ENCODE results near the gene STX10.

Gene STX10

DNA sequence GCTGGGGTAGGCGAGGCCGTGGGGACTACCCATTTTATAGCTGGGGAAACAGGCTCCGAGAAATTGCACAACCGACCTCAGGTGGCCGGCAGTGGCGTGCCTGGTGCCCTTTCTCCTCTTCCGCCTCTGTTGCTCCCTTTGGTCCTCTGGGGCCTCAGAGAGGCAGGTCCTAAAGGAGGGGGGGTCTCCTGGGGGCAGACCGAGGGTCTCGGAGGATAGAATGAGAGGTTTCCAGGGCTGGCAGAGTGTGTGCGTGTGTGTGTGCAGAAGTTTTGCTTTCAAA is 11.3 kb downstream of the STX10 start:
- no peak for DNase-seq

DNA sequence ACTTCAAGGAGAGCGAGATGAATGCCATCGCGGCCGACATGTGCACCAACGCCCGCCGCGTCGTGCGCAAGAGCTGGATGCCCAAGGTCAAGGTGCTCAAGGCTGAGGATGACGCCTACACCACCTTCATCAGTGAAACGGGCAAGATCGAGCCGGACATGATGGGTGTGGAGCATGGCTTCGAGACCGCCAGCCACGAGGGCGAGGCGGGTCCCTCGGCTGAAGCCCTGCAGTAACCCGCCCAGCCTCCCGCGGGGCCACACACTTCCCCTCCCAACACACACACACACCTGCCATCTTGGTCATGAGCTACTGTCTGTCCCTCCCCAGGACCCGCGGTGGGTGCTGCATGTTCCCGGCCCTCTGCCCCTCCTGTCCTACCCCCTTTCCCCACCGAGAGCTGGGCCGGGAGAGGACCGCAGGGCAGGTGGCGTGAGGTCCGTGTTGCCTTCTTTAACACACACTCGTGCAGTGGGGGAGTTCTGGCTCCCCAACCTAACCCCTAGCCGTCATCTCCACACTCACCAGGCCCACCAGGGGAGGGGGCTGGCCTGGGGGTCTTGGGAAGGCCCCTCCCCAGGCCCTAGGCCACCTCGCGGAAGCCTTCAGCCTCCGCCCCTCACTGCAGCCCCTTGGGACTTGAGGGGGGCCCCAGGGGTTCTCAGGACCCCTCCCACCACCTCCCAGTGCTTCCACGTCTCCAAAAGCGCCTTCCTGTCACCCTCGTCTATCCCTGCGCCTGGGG is 11.8 kb downstream of the STX10 start:
- DNase-seq: no peak

- DNase-seq: no peak
Measured at GRCh38 chr19:13137290-13137794, 12.8 kb downstream of the STX10 start.

DNA sequence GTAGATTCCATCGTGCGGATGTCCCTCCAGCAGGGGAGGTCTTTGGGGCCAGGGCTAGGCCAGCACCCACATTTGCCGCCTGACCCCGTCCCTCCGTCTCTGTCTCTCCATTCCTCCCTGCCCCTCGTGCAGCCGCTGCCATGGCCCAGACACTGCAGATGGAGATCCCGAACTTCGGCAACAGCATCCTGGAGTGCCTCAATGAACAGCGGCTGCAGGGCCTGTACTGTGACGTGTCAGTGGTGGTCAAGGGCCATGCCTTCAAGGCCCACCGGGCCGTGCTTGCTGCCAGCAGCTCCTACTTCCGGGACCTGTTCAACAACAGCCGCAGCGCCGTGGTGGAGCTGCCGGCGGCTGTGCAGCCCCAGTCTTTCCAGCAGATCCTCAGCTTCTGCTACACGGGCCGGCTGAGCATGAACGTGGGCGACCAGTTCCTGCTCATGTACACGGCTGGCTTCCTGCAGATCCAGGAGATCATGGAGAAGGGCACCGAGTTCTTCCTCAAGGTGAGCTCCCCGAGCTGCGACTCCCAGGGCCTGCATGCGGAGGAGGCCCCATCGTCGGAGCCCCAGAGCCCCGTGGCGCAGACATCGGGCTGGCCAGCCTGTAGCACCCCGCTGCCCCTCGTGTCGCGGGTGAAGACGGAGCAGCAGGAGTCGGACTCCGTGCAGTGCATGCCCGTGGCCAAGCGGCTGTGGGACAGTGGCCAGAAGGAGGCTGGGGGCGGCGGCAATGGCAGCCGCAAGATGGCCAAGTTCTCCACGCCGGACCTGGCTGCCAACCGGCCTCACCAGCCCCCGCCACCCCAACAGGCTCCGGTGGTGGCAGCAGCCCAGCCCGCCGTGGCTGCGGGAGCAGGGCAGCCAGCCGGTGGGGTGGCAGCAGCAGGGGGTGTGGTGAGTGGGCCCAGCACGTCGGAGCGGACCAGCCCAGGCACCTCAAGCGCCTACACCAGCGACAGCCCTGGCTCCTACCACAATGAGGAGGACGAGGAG is 14.8 kb downstream of the STX10 start:
- DNase-seq: no peak

GRCh38 chr19:13134626-13135025 is 15.5 kb downstream of the STX10 start:
- DNase-seq: no peak

GRCh38 chr19:13133241-13133870 is 16.8 kb downstream of the STX10 start:
- DNase-seq: no peak

- peak; percentile 71 for DNase-seq
Measured at GRCh38 chr19:13132471-13133180, 17.5 kb downstream of the STX10 start.

GRCh38 chr19:13130886-13131490 is 19.2 kb downstream of the STX10 start:
- no peak for DNase-seq

GRCh38 chr19:13129384-13129783 is 20.8 kb downstream of the STX10 start:
- DNase-seq: no peak

DNA sequence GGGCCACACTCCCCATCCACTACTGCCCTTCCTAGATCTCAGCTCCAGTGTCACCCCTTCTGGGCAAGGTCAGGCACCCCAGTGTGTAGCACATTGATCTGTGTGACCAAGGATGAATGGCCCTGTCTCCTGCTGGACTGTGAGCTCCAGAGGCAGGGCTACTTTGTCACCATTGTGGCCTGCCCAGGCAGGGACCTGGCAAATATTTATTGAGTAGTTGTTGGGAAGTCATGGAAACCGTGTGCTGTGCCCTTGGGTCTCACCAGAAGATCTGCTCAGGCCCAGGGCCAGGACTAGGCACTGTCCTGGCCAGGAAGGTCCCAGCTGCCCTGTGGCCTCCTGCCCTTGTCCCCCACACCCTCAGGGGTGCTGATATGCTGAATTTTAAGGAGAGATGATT is 21.6 kb downstream of the STX10 start:
- no peak for DNase-seq

DNA sequence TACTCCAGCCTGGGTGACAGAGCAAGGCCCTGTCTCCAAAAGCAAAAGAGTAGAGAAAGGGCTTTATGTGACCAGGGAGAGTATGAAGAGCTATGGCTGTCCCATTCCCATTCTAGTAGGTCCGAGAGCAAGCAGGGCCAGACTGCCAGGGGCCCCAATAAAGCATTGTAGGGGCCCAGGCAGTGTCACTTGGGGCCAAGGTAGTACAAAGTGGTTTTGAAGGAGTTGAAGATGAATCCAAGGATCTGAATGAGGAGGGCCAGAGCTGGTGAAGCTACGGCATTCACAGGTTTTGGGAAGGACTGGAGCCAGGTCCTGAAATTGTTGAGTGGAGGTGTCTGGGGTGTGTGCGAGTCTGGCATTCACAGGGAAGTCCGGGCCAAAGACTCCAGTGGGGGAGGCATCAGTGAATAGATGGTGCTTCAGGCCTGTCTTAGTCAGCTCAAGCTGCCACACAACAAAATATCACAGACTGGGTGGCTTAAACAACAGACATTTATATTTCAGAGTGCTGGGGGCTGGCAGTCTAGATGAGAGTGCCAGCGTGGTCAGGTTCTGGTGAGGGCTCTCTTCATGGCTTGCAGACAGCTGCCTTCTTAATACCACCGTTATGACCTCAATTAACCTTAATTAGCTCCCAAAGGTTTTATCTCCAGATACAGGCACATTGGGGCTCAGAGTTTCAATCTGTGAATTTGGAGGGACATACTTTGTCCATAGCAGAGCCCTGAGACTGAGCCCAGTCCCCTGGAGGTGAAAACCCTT is 22.2 kb downstream of the STX10 start:
- no peak for DNase-seq

DNA sequence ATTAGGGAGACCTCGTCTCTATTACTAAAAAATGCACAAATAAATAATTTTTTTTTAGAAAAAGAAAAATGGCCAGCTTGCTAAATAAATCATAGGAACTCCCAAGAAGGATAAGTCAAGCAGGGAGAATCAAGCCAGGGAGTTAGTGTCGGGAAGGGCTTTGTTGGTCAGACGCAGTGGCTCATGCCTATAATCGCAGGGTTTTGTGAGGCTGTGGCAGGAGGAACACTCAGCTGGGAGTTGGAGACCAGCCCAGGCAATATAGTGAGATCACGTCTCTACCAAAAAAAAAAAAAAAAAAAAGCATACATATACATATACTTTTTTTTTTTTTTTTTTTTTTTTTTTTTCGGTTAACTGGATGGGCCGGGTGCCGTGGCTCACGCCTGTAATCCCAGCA is 23.1 kb downstream of the STX10 start:
- DNase-seq: peak; percentile 38

DNA sequence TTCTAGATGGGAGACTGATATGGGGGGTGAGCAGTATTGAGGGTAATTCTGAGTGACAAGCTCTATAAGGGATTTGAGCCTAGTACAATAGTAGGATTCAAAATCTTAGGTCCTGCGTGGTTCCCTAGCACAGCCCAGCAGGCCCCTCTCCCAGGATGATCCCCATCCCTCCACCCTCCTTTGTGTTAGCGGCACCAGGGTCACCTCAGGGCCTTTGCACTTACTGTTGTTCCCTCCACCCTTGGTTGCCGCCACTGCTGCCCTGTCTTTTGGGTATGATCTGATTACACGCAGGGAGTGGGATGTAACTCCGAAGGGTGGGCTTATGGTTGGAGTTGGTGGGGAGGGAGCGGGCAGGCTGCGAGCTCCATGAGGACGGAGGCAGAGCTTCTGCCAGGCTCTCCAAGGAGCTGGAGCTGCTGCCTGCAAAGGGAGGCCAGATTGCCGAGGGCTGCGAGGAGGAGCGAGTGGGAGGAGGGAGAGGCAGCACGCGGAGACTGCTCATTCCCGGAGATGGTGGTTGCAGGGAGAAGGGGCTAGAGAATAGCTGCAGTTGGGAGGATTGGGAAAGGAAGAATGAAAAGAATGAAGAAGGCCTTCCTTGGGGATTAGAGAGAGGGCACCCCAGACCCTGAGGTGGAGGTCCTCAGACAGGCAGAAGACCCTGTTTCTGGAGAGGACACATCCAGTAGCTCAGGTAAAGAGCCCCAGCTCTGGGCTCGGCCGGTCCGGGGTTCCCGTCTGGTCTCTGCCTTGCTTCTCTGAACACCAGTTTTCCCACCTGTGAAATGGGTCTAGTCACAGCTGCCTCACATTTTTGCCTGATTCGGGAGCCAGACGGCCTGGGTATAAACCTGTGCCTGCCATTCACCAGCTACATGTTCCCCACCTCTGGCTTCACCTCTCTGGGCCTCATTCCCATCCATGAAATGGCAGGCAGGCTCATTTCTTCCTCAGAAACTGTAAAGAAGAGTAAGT is 26.9 kb downstream of the STX10 start:
- no peak for DNase-seq

GRCh38 chr19:13122275-13122878 is 27.8 kb downstream of the STX10 start:
- no peak for DNase-seq

DNA sequence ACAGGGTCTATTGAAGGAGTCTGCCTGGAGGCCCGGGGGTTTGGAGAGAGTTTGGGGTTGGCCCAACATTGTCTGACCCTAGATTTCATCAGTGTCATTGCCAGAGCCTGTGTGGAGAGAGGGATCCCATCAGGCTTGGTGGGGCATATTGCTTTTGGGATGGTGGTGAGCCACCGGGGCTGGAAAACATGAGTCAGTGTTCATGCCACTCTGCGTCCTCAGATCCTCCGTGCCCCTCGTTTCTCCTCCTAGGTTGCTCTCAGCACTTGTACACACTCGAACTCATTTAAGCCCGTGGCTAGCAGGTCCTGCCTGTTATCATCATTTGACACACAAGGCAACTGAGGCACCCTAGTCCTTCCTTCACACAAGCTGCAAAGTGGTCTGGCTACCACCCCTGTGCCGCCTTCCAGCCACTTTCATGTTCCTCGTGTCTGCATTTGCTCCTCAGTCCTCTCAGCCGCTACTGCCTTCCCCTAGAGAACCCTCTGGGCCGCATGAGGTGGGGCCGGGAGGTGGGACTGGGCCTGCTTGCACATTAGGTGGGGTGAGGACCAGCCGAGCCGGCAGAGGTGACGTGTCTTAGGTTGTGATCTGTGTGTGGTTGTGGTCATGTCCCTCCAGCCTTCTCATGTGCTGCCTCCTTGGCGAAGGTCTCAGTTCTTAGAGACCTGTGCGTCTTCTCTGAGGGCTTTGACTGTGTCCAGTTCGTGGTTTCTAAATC is 28.5 kb downstream of the STX10 start:
- DNase-seq: no peak

- DNase-seq: peak; percentile 45
Measured at GRCh38 chr19:13120817-13121216, 29.4 kb downstream of the STX10 start.

GRCh38 chr19:13120031-13120430 is 30.1 kb downstream of the STX10 start:
- no peak for DNase-seq

DNA sequence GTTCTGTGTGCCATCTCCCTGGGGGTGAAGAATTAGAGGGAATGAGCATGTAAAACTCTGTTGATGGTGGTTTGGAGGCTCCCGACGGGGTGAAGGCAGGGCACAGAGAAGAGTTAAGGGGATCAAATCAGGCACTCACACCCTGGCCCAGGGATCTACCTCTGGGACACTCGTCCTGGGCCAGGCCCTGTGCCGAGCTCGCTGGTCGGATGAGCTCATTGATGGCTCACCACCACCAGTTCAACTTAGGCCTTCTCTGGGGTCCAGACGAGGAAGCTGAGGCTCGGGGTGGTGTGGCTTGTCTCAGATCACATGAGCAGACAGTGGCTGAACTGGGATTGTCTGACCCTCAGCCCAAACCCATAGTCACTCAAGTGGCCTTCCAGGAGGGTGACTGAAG is 30.5 kb downstream of the STX10 start:
- no peak for DNase-seq
